Activated CD4-positive, alpha-beta T cell treated with anti-CD3 and anti-CD28 coated beads for 1 hour (primary cell): ENCODE data around the gene HSFX2.
"Not testable (repeated sequence)": the region's sequence is repeated elsewhere in the genome, so short reads cannot be mapped to it uniquely, and the experiment has no call there.

Experiments
- DNase-seq: peaks from one replicate; pipeline ENCODE4 v3.0.0-alpha.2; 2020

Gene HSFX2

GRCh38 chrX:149585631-149586030 lies 9.5 kb downstream of the HSFX2 start:
- not testable (repeated sequence) for DNase-seq

DNA sequence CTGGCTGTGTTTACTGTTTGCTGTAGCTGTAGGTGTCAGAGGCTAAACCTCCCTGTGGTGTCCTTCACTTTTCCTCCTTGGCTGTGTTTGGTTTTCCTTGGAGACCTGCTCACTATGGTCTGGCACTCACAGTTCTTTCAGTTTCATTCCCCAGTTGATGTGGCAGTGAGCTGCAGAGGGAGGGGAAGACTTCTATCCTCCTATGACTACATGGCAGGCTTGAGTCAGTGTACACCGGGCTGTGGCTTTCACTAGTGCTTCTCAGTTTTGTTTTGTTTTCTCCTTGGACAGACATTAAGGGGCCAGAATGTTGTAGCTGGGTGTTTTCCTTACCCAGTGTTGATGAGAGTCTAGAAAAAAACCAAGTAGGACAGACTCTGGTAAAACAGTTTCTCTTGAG lies 21.7 kb downstream of the HSFX2 start:
- not testable (repeated sequence) for DNase-seq

GRCh38 chrX:149572743-149573142 lies 22.4 kb downstream of the HSFX2 start:
- no peak for DNase-seq

DNA sequence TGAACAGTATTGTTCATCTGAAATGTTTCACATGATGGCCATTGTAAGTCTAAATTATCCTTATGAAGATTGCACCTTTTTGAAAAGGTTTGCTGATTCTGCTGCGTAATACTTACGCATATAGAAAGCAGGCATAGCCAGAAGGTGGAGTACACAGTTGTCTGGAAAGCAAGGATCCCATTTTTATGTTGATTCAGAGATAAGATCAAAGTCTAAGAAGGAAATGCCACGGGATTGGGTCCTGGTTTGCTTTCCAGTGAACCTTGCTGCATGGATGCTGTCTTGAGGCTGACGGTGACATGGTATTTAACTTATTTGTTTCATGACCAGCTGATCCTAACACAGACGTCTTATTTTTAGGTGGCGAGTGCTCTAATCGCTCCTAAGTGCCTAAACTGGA lies 23.3 kb downstream of the HSFX2 start:
- DNase-seq = no peak

- DNase-seq = no peak
Observed at GRCh38 chrX:149570668-149571067, 24.4 kb downstream of the HSFX2 start.

GRCh38 chrX:149569770-149570169 lies 25.3 kb downstream of the HSFX2 start:
- no peak for DNase-seq

- DNase-seq = no peak
Observed at GRCh38 chrX:149568701-149569296, 26.3 kb downstream of the HSFX2 start.

- no peak for DNase-seq
Observed at GRCh38 chrX:149567621-149568417, 27.3 kb downstream of the HSFX2 start.

DNA sequence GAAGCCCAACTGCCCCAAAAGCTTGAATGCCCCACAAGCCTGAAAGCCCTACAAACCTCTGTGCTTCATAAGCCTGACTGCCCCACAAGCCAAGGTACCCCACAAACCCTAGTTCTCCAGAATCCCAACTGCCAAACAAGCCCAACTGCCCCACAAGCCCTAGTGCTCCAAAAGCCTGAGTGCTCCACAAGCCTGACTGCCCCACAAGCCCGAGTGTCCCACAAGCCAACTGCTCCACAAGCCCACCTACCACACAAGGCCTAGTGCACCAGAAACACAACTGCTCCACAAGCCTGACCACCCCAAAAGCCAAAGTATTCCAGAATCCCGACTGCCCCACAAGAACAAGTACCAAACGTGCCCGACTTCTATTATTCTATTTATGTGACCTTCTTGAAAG lies 31.8 kb downstream of the HSFX2 start:
- no peak for DNase-seq

DNA sequence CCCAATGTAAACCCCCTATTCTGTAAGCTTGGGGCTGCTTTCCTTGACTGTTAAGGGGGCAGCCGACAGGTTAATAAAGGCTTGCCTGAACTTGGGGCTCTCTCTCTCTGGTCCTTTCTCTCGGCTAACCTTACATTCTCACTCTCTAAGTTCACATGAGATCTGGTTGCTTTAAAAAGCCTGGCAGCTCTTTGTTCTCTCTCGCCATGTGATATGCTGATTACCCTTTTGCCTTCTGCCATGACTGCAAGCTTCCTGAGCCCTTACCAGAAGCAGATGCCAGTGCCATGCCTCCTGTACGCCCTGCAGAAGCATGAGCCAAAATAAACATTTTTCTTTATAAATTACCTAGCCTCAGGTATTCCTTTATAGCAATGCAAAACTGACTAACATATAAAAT lies 39.9 kb downstream of the HSFX2 start:
- DNase-seq = not testable (repeated sequence)

DNA sequence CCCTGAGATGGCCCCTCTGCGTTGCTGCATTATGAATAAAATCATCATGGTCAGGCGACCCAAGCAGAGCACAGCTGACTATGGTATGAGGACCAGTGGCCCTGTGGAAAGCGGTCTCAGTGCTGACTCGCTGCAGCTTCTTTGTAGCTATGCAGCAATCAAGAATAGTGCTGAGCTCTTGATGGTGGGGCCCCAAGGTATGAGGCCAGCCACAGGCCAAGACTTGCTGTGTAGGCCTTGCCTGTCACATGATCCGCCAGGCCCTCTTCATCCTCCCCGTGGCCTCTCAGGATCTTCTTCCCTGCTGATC lies 43.2 kb downstream of the HSFX2 start:
- DNase-seq = not testable (repeated sequence)

- not testable (repeated sequence) for DNase-seq
Observed at GRCh38 chrX:149551245-149551938, 43.7 kb downstream of the HSFX2 start.

DNA sequence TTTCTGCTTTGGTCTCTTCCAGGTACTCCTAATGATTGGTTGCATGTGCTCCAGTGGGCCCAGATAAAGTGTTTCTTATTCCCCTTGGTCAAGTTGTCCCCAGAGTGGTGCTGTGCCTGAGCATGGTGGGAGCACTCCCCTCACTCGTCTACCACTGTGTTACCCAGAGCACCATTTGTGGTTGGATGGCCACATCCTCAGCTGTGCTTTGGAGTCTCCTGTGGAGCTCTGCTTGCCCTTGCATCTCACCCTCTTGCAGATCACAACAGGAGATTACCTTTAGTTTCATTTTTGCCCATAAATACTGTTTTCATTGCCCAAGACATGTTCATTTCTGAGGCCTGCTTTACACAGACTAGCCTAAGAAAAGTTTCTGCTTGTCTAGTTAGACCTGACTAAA lies 44.7 kb downstream of the HSFX2 start:
- not testable (repeated sequence) for DNase-seq

DNA sequence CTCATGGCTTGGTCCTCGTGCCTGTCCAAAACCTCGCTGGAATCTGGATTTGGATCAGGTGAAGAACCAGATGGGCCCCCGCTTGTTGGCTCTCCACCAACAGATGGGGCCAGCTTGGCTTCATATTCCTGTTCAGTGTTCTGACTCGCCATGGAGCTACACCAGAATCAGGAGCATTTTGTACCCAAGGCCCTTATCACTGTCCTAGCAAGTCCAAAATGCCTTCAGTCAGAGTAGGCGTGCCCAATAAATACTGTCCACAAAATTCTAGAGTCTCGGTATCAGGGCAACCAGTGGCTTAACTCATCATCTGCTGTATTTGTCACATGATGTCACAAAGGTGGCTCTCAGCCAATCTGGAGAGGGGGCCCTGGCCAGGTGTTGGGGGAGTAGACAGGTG lies 45.4 kb downstream of the HSFX2 start, which contains the start of gene HSFX3:
TSS of gene HSFX3 (minus strand) at position 224 of the 400 bp plus-strand sequence. CDS start at position 152, 72 bp downstream.
- not testable (repeated sequence) for DNase-seq

- not testable (repeated sequence) for DNase-seq
Observed at GRCh38 chrX:149547782-149548181, 47.3 kb downstream of the HSFX2 start.

DNA sequence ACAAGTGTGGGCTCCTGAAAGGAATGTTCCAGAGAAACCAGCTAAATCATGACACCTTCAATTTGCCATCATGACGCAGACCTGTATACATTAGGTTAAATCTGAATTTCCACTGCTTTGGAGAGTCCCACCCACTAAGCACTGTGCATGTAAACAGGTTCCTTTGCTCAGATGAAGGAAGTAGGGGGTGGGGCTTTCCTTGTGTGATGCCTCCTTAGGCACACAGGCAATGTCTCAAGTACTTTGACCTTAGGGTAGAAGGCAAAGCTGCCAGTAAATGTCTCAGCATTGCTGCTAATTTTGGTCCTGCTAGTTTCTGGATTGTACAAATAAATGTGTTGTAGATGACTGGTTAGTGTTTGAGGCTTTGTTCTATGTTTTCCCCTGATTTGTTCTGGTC lies 48.2 kb downstream of the HSFX2 start:
- DNase-seq = not testable (repeated sequence)

DNA sequence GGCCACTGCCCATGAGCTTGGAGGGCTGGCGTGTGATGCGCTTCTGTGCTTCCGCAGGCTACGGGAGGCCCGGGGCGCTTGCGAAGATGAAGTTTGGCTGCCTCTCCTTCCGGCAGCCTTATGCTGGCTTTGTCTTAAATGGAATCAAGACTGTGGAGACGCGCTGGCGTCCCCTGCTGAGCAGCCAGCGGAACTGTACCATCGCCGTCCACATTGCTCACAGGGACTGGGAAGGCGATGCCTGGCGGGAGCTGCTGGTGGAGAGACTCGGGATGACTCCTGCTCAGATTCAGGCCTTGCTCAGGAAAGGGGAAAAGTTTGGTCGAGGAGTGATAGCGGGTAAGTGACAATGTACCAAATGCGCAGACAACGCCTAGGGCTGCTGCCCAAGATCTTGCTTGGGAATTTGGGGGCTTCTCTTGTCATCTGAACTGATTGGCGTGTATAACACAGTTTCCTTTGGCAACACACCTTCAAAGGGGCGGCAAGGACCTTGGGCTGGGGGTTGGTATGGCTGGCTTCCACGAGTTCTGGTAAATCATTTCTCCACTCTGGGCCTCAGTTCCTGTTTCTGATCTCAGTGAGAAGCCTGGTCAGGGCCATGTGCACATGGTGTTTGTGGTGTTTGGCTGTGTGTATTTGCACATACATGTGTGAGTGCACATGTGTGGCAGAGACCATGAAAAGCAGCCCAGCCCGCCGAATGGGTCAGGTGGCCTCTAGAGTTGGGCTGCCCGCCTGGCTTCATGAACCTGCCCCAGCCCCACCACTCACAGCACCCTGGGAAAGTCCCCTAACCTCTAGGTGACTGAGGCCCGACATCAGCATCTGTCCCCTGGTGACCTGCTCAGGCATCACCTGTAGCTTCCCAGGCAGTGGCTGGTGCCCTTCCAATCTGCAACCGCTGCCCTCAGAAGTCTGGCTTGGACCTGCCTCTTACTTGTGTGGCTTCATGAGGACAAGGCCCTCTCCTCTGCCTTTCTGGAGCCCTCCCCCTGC lies 49.3 kb downstream of the HSFX2 start:
- not testable (repeated sequence) for DNase-seq
